CD14-positive monocyte (primary cell): Measurements from ENCODE around the gene SIPA1L2. TPM values are rescaled to one million over a fixed set of nuclear protein-coding genes. Genes with fewer than 3 reads are reported as not detected.

ENCODE experiments used
- DNase-seq, 3 donors: peaks; one replicate each; pipeline ENCODE4 v3.0.0-alpha.2; 2011 to 2022
- H2AFZ ChIP-seq: 2 replicates; pipeline ENCODE4 v1.6.0; 2012; ENCODE audit warnings: mild to moderate bottlenecking, low read depth, low read length, inconsistent platforms; ENCODE audit not compliant: insufficient read depth, poor library complexity, severe bottlenecking
- H3K27ac ChIP-seq, 2 donors: 1 replicate in 1 of 2; 2 replicates in 1 of 2; pipeline ENCODE4 v1.5.1; 2012 to 2013; ENCODE audit warnings: low read length in 2 of 2, control low read depth in 1 of 2, inconsistent platforms in 1 of 2, low read depth in 1 of 2, mild to moderate bottlenecking in 1 of 2
- H3K27me3 ChIP-seq, 2 donors: one replicate each; pipeline versions ENCODE4 v1.6.0 to v1.6.1; 2011 to 2013; ENCODE audit warnings: low read length in 2 of 2; ENCODE audit not compliant: control insufficient read depth in 2 of 2, insufficient read depth in 2 of 2
- H3K36me3 ChIP-seq, 2 donors: replicated peaks in 1 of 2; 1 replicate in 1 of 2; 2 replicates in 1 of 2; pipeline versions ENCODE4 v1.5.1 to v1.6.1; 2012 to 2013; ENCODE audit warnings: low read length in 2 of 2, control low read depth in 1 of 2, inconsistent platforms in 1 of 2, mild to moderate bottlenecking in 1 of 2; ENCODE audit not compliant: insufficient read depth in 2 of 2, control insufficient read depth in 1 of 2
- H3K4me1 ChIP-seq, 2 donors: 1 replicate in 1 of 2; 2 replicates in 1 of 2; pipeline versions ENCODE4 v1.5.1 to v1.6.1; 2012 to 2013; ENCODE audit warnings: low read length in 2 of 2, control low read depth in 1 of 2, inconsistent platforms in 1 of 2, mild to moderate bottlenecking in 1 of 2, moderate library complexity in 1 of 2; ENCODE audit not compliant: insufficient read depth in 2 of 2, control insufficient read depth in 1 of 2
- H3K4me2 ChIP-seq: replicated peaks from 2 replicates; pipeline ENCODE3; 2012; ENCODE audit warnings: low read length, moderate library complexity, mild to moderate bottlenecking; ENCODE audit not compliant: poor library complexity, severe bottlenecking; ENCODE audit errors: extremely low read depth
- H3K4me3 ChIP-seq, 3 experiments: fragments of 200-600 bp in 1 of 3; sonication (generic) in 1 of 3; replicated peaks in 1 of 3; 1 replicate in 2 of 3; 2 replicates in 1 of 3; pipeline ENCODE4 v1.5.1; 2011 to 2013; ENCODE audit warnings: low read length in 3 of 3, mild to moderate bottlenecking in 3 of 3, control low read depth in 2 of 3, low read depth in 2 of 3, inconsistent platforms in 1 of 3, moderate library complexity in 1 of 3
- H3K79me2 ChIP-seq: 2 replicates; pipeline ENCODE4 v1.6.0; 2012; ENCODE audit warnings: mild to moderate bottlenecking, control low read depth, inconsistent platforms, low read length, moderate library complexity; ENCODE audit not compliant: insufficient read depth
- H3K9ac ChIP-seq: 2 replicates; pipeline ENCODE4 v1.6.0; 2017; ENCODE audit warnings: low read length, mild to moderate bottlenecking; ENCODE audit not compliant: insufficient read depth, poor library complexity, severe bottlenecking
- H3K9me3 ChIP-seq, 2 donors: replicated peaks in 1 of 2; 1 replicate in 1 of 2; 2 replicates in 1 of 2; pipeline versions ENCODE4 v1.5.1 to v1.6.1; 2012 to 2013; ENCODE audit warnings: low read length in 2 of 2, control low read depth in 1 of 2; ENCODE audit not compliant: control insufficient read depth in 1 of 2, insufficient read depth in 1 of 2
- H4K20me1 ChIP-seq: 2 replicates; pipeline ENCODE4 v1.6.0; 2012; ENCODE audit warnings: mild to moderate bottlenecking, low read length, control low read depth, moderate library complexity; ENCODE audit not compliant: insufficient read depth
- H3K27ac Mint-ChIP-seq, 7 donors: one replicate each; pipeline ENCODE4 v1.8.0; 2020; ENCODE audit warnings: mild to moderate bottlenecking in 7 of 7, mixed read lengths in 7 of 7, moderate library complexity in 6 of 7, inconsistent platforms in 2 of 7
- H3K27me3 Mint-ChIP-seq, 3 donors: one replicate each; pipeline ENCODE4 v1.8.0; 2021 to 2022; ENCODE audit warnings: low read depth in 3 of 3, mild to moderate bottlenecking in 3 of 3, mixed read lengths in 3 of 3, moderate library complexity in 3 of 3, inconsistent platforms in 1 of 3
- H3K36me3 Mint-ChIP-seq, 2 donors: one replicate each; pipeline ENCODE4 v1.8.0; 2020; ENCODE audit warnings: mixed read lengths in 2 of 2, inconsistent platforms in 1 of 2, mild to moderate bottlenecking in 1 of 2
- H3K4me1 Mint-ChIP-seq: one replicate; pipeline ENCODE4 v1.8.0; 2020; ENCODE audit warnings: mild to moderate bottlenecking, mixed read lengths
- H3K4me3 Mint-ChIP-seq, 2 donors: one replicate each; pipeline ENCODE4 v1.8.0; 2020; ENCODE audit warnings: mild to moderate bottlenecking in 2 of 2, mixed read lengths in 2 of 2, moderate library complexity in 1 of 2
- H3K9me3 Mint-ChIP-seq, 7 donors: one replicate each; pipeline ENCODE4 v1.8.0; 2020 to 2022; ENCODE audit warnings: mixed read lengths in 7 of 7, mild to moderate bottlenecking in 6 of 7, moderate library complexity in 6 of 7, inconsistent platforms in 2 of 7
- CTCF ChIP-seq: fragments of 200-600 bp; IDR thresholded peaks from one replicate; pipeline ENCODE4 v1.8.0; 2022; ENCODE audit warnings: antibody characterized with exemption, mild to moderate bottlenecking
- WGBS: methylation state at CpG from one replicate; pipeline ENCODE4 v1.1.5; 2013; ENCODE audit warnings: missing lambda C conversion rate; ENCODE audit not compliant: insufficient coverage; 5-methylcytosine and 5-hydroxymethylcytosine counted together
- intact Hi-C, 2 donors: fragments of 100-400 bp; cut with micrococcal nuclease; formaldehyde crosslinking; loops; one replicate each; pipeline versions ENCODE4 v1.15.0 to v1.15.1; 2023
- polyA plus RNA-seq, 3 donors: library from polyadenylated mRNA; depleted of rRNA in 1 of 3; unstranded in 2 of 3; stranded (reverse) in 1 of 3; fragments of 300-500 nt in 2 of 3; fragments of >200 nt in 1 of 3; fragmentation: Illumina TruSeq in 2 of 3; gene quantifications; 1 replicate in 2 of 3; 2 replicates in 1 of 3; pipeline ENCODE4 v1.2.3, GENCODE V29; 2012 to 2021

SIPA1L2 gene
- polyA plus RNA-seq, 3 donors = 0.64 to 6.8 (median 1.3) TPM

- Histone ChIP-seq H3K36me3 (no peaks in the 10 kb centered on the region), H3K4me2 (no peak overlapping the region), H4K20me1 (no peaks in the 10 kb centered on the region), H3K9ac (no peak overlapping the region), H3K27me3 (no peaks in the 10 kb centered on the region), H3K27ac (no peak overlapping the region), H3K4me3 (no peak overlapping the region), H3K4me1 (peaks cover 39 to 47% of the 10 kb centered on the region in 2 donors), H3K9me3 (no peaks in the 10 kb centered on the region), H2AFZ (no peak overlapping the region), H3K79me2 (peaks cover 3% of the 10 kb centered on the region)
- TF ChIP-seq CTCF = no peak
- H3K27me3 Mint-ChIP-seq = no peaks in the 10 kb centered on the region
- whole genome bisulfite sequencing = 85% methylated on average over 11 of the region's 14 CpGs
- H3K36me3 Mint-ChIP-seq = no peaks in the 10 kb centered on the region
- H3K9me3 Mint-ChIP-seq = no peaks in the 10 kb centered on the region
- H3K4me3 Mint-ChIP-seq = no peak overlapping the region
- DNase-seq = no peak
- no peak overlapping the region for H3K27ac Mint-ChIP-seq
- H3K4me1 Mint-ChIP-seq = peaks cover 57% of the 10 kb centered on the region
- intact Hi-C loops = loop anchor here in 1 of 2 donors (5.0 kb wide), 1 partner anchor 33 kb away; no protein-coding TSS in a partner anchor
Measured at GRCh38 chr1:232593717-232594502, 36.0 kb downstream of the SIPA1L2 start.

- Mint-ChIP-seq H3K27ac (peak overlapping the region; percentile 58 to 97 (median 90)), H3K36me3 (peaks cover 0 to 4% of the 10 kb centered on the region in 2 donors), H3K4me1 (peaks cover 40% of the 10 kb centered on the region), H3K9me3 (peaks cover 0 to 8% (median 3%) of the 10 kb centered on the region in 7 donors), H3K27me3 (no peaks in the 10 kb centered on the region), H3K4me3 (no peak overlapping the region)
- H3K27ac ChIP-seq = peak overlapping the region; percentile 75 to 87
- H4K20me1 ChIP-seq = no peaks in the 10 kb centered on the region
- H3K36me3 ChIP-seq = no peaks in the 10 kb centered on the region
- H3K4me3 ChIP-seq = peak overlapping the region in 1 of 3 experiments; percentile 62
- H3K27me3 ChIP-seq = no peaks in the 10 kb centered on the region
- H3K4me1 ChIP-seq = peaks cover 31 to 35% of the 10 kb centered on the region in 2 donors
- no peak for DNase-seq
- intact Hi-C loops = loop anchor here in 1 of 2 donors (5.0 kb wide), 1 partner anchor 36 kb away; no protein-coding TSS in a partner anchor
- no peak overlapping the region for H3K9ac ChIP-seq
- H3K4me2 ChIP-seq = peak overlapping the region; percentile 73
- H3K79me2 ChIP-seq = no peaks in the 10 kb centered on the region
- 100% methylated on average over 2 of the region's 3 CpGs for WGBS
- H3K9me3 ChIP-seq = peaks cover 0 to 3% of the 10 kb centered on the region in 2 donors
- H2AFZ ChIP-seq = peak overlapping the region; percentile 50
- no peak for TF ChIP-seq CTCF
Measured at GRCh38 chr1:232591344-232591743, 38.6 kb downstream of the SIPA1L2 start.
